ENCODE measurements around the gene KCNK16. TPM values are rescaled to one million over a fixed set of nuclear protein-coding genes. Genes with fewer than 3 reads are reported as not detected.

The KCNK16 gene
- total RNA-seq, 1 donor, result not detected

GRCh38 chr6:39302669-39303424 is 19.7 kb downstream of the KCNK16 start:
- peak; percentile 87 for TF ChIP-seq CTCF (IDR thresholded peaks at IDR 0.05; ENCODE audit: insufficient read depth, low read length)
- no peak overlapping the region for H3K4me3 ChIP-seq (ENCODE audit: low read depth, low read length)
- peak; percentile 61 for DNase-seq (ENCODE audit: low read depth)

- no peak overlapping the region for H3K4me3 ChIP-seq (ENCODE audit: low read depth, low read length)
- DNase-seq (ENCODE audit: low read depth), result no peak
- no peak for TF ChIP-seq CTCF (IDR thresholded peaks at IDR 0.05; ENCODE audit: insufficient read depth, low read length)
These were observed 20.5 kb downstream of the KCNK16 start for GRCh38 chr6:39302011-39302410.

GRCh38 chr6:39301606-39302005 is 20.9 kb downstream of the KCNK16 start:
- no peak for TF ChIP-seq CTCF (IDR thresholded peaks at IDR 0.05; ENCODE audit: insufficient read depth, low read length)
- no peak for DNase-seq (ENCODE audit: low read depth)
- no peak overlapping the region for H3K4me3 ChIP-seq (ENCODE audit: low read depth, low read length)

GRCh38 chr6:39300739-39301138 is 21.8 kb downstream of the KCNK16 start:
- no peak for TF ChIP-seq CTCF (IDR thresholded peaks at IDR 0.05; ENCODE audit: insufficient read depth, low read length)
- no peak overlapping the region for H3K4me3 ChIP-seq (ENCODE audit: low read depth, low read length)
- DNase-seq (ENCODE audit: low read depth), result no peak

- H3K4me3 ChIP-seq (ENCODE audit: low read depth, low read length), result no peak overlapping the region
- no peak for TF ChIP-seq CTCF (IDR thresholded peaks at IDR 0.05; ENCODE audit: insufficient read depth, low read length)
- DNase-seq (ENCODE audit: low read depth), result no peak
These were observed 24.4 kb downstream of the KCNK16 start for GRCh38 chr6:39298061-39298460.

- no peak overlapping the region for H3K4me3 ChIP-seq (ENCODE audit: low read depth, low read length)
- peak; percentile 66 for DNase-seq (ENCODE audit: low read depth)
- TF ChIP-seq CTCF (IDR thresholded peaks at IDR 0.05; ENCODE audit: insufficient read depth, low read length), result no peak
These were observed 25.5 kb downstream of the KCNK16 start for GRCh38 chr6:39296745-39297640.

All from fibroblast of the aortic adventitia (primary cell).